VCaP (cell line): ENCODE measurements around the gene SLC16A5.
A peak's percentile ranks its signal among the peaks of the same experiment; 100 is the strongest.

ENCODE experiments used
- H3K27ac ChIP-seq: fragments of 450-650 bp; 2 replicates; pipeline ENCODE4 v1.5.1; 2017
- TF ChIP-seq, protein P1 (sequence below): fragments of 450-650 bp; conservative IDR thresholded peaks from 2 replicates; pipeline ENCODE4 v1.5.1; 2017; ENCODE audit warnings: mild to moderate bottlenecking, moderate library complexity

Gene SLC16A5

GRCh38 chr17:75090871-75091854 lies 3.4 kb downstream of the SLC16A5 start:
- 0 out of 2 replicates have a peak overlapping the region, but pooled peaks have one; percentile 9 for H3K27ac ChIP-seq
- TF ChIP-seq, protein P1, sequence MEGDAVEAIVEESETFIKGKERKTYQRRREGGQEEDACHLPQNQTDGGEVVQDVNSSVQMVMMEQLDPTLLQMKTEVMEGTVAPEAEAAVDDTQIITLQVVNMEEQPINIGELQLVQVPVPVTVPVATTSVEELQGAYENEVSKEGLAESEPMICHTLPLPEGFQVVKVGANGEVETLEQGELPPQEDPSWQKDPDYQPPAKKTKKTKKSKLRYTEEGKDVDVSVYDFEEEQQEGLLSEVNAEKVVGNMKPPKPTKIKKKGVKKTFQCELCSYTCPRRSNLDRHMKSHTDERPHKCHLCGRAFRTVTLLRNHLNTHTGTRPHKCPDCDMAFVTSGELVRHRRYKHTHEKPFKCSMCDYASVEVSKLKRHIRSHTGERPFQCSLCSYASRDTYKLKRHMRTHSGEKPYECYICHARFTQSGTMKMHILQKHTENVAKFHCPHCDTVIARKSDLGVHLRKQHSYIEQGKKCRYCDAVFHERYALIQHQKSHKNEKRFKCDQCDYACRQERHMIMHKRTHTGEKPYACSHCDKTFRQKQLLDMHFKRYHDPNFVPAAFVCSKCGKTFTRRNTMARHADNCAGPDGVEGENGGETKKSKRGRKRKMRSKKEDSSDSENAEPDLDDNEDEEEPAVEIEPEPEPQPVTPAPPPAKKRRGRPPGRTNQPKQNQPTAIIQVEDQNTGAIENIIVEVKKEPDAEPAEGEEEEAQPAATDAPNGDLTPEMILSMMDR = no peak

- TF ChIP-seq, protein P1 = no peak
- H3K27ac ChIP-seq = no peak overlapping the region
These were observed 4.1 kb downstream of the SLC16A5 start for GRCh38 chr17:75091855-75092327.

DNA sequence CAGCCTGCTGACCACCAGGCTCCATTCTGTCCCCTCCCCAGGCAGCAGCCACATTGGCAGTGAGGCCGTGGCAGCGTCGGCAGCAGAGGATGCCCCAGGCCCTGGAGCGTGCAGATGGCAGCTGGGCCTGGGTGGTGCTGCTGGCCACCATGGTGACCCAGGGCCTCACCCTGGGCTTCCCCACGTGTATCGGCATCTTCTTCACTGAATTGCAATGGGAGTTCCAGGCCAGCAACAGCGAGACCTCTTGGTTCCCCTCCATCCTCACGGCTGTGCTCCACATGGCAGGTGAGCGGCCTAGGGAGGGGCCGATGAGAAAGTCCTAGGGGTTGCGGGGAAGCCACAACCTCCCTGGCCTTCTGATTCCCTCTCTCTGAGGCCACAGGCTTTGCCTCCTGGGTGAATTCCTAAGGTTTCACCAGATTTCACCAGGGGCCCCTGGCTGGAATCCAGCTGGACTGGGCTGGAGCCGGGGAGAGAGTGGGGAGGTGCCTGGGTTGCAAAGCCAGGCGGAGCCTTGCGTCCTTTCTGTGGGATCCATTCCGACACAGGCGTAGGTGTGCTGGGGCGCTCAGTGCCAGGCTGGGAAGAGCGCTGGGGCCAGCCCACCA lies 5.9 kb downstream of the SLC16A5 start:
- no peak overlapping the region for H3K27ac ChIP-seq

GRCh38 chr17:75094871-75095399 lies 7.2 kb downstream of the SLC16A5 start:
- no peak overlapping the region for H3K27ac ChIP-seq
- TF ChIP-seq, protein P1 = no peak

More for the DNA sequence above, 5.9 kb downstream of the SLC16A5 start:
- TF ChIP-seq, protein P1 = no peak

DNA sequence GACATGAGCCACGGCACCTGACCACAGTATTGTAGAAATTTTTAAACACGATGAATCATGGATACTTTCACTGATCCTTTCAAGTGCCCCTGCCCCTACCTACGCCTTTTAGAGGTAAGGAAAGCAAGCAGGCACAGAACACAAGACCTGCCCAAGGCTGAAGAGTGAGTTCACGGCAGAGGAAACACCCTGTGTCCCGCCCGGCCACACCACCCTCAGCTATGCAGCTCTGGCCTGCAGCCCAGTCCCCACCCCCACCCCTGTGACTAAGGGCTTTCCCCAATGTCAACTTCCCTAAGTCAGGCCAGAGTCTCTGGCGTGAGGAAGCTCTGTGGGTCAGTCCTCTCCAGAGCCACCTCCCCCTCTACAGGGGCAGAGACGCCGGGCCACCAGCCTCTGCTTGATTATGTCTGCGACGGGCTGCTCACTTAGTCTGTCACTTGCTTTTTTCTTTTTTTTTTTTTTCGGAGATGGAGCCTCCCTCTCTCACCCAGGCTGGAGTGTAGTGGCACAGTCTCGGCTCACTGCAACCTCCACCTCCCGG lies 8.4 kb downstream of the SLC16A5 start:
- H3K27ac ChIP-seq = peak overlapping the region; percentile 31; the same call in 1 of the 2 replicates
- TF ChIP-seq, protein P1 = no peak

DNA sequence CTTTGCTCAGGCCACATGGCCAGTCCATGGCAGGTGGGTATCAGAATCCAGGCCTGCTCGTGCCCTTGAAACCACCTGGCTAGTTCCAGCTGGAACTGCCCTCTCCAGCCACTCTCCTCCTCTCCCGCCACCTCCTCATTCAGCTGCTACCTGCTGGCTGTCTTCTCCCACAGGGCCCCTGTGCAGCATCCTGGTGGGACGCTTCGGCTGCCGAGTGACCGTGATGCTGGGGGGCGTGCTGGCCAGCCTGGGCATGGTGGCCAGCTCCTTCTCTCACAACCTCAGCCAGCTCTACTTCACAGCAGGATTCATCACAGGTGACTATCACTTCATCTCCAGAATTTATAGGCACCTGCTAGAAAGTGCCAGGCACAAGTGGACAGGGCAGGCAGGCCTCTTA lies 10.1 kb downstream of the SLC16A5 start:
- TF ChIP-seq, protein P1 = no peak
- no peak overlapping the region for H3K27ac ChIP-seq

- TF ChIP-seq, protein P1 = no peak
- no peak overlapping the region for H3K27ac ChIP-seq
These were observed 11.1 kb downstream of the SLC16A5 start for GRCh38 chr17:75098861-75099260.
